Keratinocyte (primary cell): ENCODE measurements around the gene IGFBP7. TPM values are rescaled to one million over a fixed set of nuclear protein-coding genes. Genes with fewer than 3 reads are reported as not detected.

Experiments
- DNase-seq: peaks from one replicate; pipeline ENCODE4 v3.0.0-alpha.2; 2011; ENCODE audit warnings: low read depth, missing footprints, low spot score
- FAIRE-seq: peaks from 2 replicates; lab custom pipeline; 2011; peaks lifted over from hg19 to GRCh38; lab: Jason Lieb, UNC
- H2AFZ ChIP-seq: 2 replicates; pipeline ENCODE4 v1.6.0; 2012; ENCODE audit warnings: low read length, control low read depth, inconsistent platforms; ENCODE audit not compliant: control insufficient read depth
- H3K27ac ChIP-seq: 2 replicates; pipeline ENCODE4 v1.5.1; 2011; ENCODE audit warnings: low read length; ENCODE audit not compliant: control insufficient read depth, insufficient read depth
- H3K27me3 ChIP-seq: 3 replicates; pipeline ENCODE4 v1.6.0; 2011; ENCODE audit warnings: low read length; ENCODE audit not compliant: control insufficient read depth, insufficient read depth; ENCODE audit errors: extremely low read depth
- H3K36me3 ChIP-seq, 2 experiments: 2 replicates in 1 of 2; 3 replicates in 1 of 2; pipeline ENCODE4 v1.5.1; 2011; ENCODE audit warnings: low read length in 2 of 2, mild to moderate bottlenecking in 1 of 2; ENCODE audit not compliant: control insufficient read depth in 2 of 2, insufficient read depth in 2 of 2; ENCODE audit errors: extremely low read depth in 1 of 2
- H3K4me1 ChIP-seq: 3 replicates; pipeline ENCODE4 v1.5.1; 2011; ENCODE audit warnings: low read length; ENCODE audit not compliant: control insufficient read depth, insufficient read depth; ENCODE audit errors: extremely low read depth
- H3K4me2 ChIP-seq: 3 replicates; pipeline ENCODE4 v1.6.0; 2011; ENCODE audit warnings: low read depth, low read length; ENCODE audit not compliant: control insufficient read depth, insufficient read depth; ENCODE audit errors: extremely low read depth
- H3K4me3 ChIP-seq, 3 experiments: fragments of 200-600 bp in 1 of 3; sonication (generic) in 1 of 3; 2 replicates in 2 of 3; 3 replicates in 1 of 3; pipeline ENCODE4 v1.5.1; 2011 to 2016; ENCODE audit warnings: low read length in 3 of 3, mild to moderate bottlenecking in 3 of 3, control low read depth in 2 of 3, inconsistent platforms in 1 of 3, low read depth in 1 of 3, mixed read lengths in 1 of 3, mixed run types in 1 of 3, moderate library complexity in 1 of 3; ENCODE audit not compliant: control insufficient read depth in 2 of 3, insufficient read depth in 2 of 3; ENCODE audit errors: extremely low read depth in 1 of 3
- H3K79me2 ChIP-seq: 2 replicates; pipeline ENCODE4 v1.6.0; 2012; ENCODE audit warnings: low read length; ENCODE audit not compliant: control insufficient read depth, insufficient read depth
- H3K9ac ChIP-seq: 3 replicates; pipeline ENCODE4 v1.6.0; 2011; ENCODE audit warnings: low read length; ENCODE audit not compliant: control insufficient read depth, insufficient read depth; ENCODE audit errors: extremely low read depth
- H3K9me1 ChIP-seq: 3 replicates; pipeline ENCODE4 v1.6.0; 2011; ENCODE audit warnings: low read length; ENCODE audit not compliant: control insufficient read depth, insufficient read depth; ENCODE audit errors: extremely low read depth
- H3K9me3 ChIP-seq: 2 replicates; pipeline ENCODE4 v1.5.1; 2012; ENCODE audit warnings: low read depth, low read length; ENCODE audit not compliant: control insufficient read depth
- H4K20me1 ChIP-seq: 3 replicates; pipeline ENCODE4 v1.6.0; 2011; ENCODE audit warnings: low read length; ENCODE audit not compliant: control insufficient read depth, insufficient read depth; ENCODE audit errors: extremely low read depth
- EZH2 ChIP-seq: IDR thresholded peaks from one replicate; pipeline ENCODE4 v1.6.1; 2012; ENCODE audit warnings: inconsistent platforms, mild to moderate bottlenecking, low read length, moderate library complexity
- dilution Hi-C: fragments of 300-500 bp; cut with MboI; formaldehyde crosslinking; loops from one replicate; pipeline ENCODE4 v1.7.0; 2020; ENCODE audit warnings: low sequenced_read_pairs; ENCODE audit not compliant: extremely low pct_ligation_motif_present
- polyA plus RNA-seq, 5 experiments: library from polyadenylated mRNA; depleted of rRNA in 3 of 5; stranded (reverse) in 3 of 5; stranded (forward) in 1 of 5; unstranded in 1 of 5; fragments of >200 nt; gene quantifications; 1 replicate in 1 of 5; 2 replicates in 3 of 5; 3 replicates in 1 of 5; pipeline versions ENCODE4 v1.2.1 to v1.2.3, GENCODE V29; 2011 to 2012; ENCODE audit warnings: missing spikeins in 2 of 5, low read depth in 1 of 5, low replicate concordance in 1 of 5
- TF ChIP-seq, protein P1 (sequence below), 3 experiments: IDR thresholded peaks in 1 of 3; conservative IDR thresholded peaks in 1 of 3; optimal IDR thresholded peaks in 1 of 3; 2 replicates in 2 of 3; 3 replicates in 1 of 3; pipeline versions ENCODE3 to v1.5.1; 2011; ENCODE audit warnings: low read length in 3 of 3, mild to moderate bottlenecking in 3 of 3, moderate library complexity in 2 of 3, control low read depth in 1 of 3, inconsistent platforms in 1 of 3; ENCODE audit not compliant: insufficient read depth in 2 of 3; ENCODE audit errors: extremely low read depth in 1 of 3

The IGFBP7 gene
- polyA plus RNA-seq, 1 donor (not counting 4 experiments of a cell fraction or from before 2014, with no cell fraction given): 413 TPM

DNA sequence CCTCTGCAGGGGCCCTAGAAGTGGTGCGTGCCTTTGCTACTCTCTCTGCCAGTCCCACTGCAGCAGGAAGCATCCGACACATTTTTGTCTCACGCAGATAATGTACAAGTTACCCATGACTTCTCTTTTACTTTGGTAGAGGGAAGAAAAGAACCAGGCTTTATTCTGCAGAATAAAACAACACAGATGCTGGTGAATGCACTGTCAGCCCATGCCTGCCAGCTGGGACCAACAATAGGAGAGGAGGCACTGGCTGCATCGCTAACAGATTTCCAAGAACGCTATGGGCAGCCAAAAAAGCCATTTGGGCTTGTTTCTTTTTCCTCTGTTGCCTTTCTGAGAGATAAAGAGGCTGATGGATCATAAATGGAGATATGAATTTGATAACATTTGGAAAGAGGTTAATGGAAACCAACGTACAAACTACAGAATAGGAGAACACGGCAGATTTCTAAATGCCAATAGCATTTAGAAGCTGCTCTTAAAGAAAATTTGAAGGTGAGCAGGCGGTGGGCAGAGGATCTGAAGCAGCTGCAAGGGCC lies 47.5 kb upstream of the IGFBP7 start:
- dilution Hi-C loops: no loop called here
- no peaks in the 10 kb centered on the region for H3K9me1 ChIP-seq
- no peaks in the 10 kb centered on the region for H3K79me2 ChIP-seq
- no peak overlapping the region for H2AFZ ChIP-seq
- no peak overlapping the region for H3K4me3 ChIP-seq
- H3K4me2 ChIP-seq: no peak overlapping the region
- FAIRE-seq (no peak), DNase-seq (no peak)
- no peaks in the 10 kb centered on the region for H3K36me3 ChIP-seq
- no peak overlapping the region for H3K9ac ChIP-seq
- H3K27me3 ChIP-seq: no peaks in the 10 kb centered on the region
- H3K4me1 ChIP-seq: peaks cover 2% of the 10 kb centered on the region
- no peak overlapping the region for H3K27ac ChIP-seq
- H4K20me1 ChIP-seq: no peaks in the 10 kb centered on the region
- TF ChIP-seq EZH2: no peak
- TF ChIP-seq, protein P1, sequence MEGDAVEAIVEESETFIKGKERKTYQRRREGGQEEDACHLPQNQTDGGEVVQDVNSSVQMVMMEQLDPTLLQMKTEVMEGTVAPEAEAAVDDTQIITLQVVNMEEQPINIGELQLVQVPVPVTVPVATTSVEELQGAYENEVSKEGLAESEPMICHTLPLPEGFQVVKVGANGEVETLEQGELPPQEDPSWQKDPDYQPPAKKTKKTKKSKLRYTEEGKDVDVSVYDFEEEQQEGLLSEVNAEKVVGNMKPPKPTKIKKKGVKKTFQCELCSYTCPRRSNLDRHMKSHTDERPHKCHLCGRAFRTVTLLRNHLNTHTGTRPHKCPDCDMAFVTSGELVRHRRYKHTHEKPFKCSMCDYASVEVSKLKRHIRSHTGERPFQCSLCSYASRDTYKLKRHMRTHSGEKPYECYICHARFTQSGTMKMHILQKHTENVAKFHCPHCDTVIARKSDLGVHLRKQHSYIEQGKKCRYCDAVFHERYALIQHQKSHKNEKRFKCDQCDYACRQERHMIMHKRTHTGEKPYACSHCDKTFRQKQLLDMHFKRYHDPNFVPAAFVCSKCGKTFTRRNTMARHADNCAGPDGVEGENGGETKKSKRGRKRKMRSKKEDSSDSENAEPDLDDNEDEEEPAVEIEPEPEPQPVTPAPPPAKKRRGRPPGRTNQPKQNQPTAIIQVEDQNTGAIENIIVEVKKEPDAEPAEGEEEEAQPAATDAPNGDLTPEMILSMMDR (optimal IDR thresholded peaks at IDR 0.05 in 1 of 3, IDR thresholded peaks at IDR 0.05 in 1 of 3, conservative IDR thresholded peaks at IDR 0.05 in 1 of 3; ENCODE audit: extremely low read depth in 1 of 3, insufficient read depth in 2 of 3, low read length in 3 of 3): no peak
- H3K9me3 ChIP-seq: no peaks in the 10 kb centered on the region

DNA sequence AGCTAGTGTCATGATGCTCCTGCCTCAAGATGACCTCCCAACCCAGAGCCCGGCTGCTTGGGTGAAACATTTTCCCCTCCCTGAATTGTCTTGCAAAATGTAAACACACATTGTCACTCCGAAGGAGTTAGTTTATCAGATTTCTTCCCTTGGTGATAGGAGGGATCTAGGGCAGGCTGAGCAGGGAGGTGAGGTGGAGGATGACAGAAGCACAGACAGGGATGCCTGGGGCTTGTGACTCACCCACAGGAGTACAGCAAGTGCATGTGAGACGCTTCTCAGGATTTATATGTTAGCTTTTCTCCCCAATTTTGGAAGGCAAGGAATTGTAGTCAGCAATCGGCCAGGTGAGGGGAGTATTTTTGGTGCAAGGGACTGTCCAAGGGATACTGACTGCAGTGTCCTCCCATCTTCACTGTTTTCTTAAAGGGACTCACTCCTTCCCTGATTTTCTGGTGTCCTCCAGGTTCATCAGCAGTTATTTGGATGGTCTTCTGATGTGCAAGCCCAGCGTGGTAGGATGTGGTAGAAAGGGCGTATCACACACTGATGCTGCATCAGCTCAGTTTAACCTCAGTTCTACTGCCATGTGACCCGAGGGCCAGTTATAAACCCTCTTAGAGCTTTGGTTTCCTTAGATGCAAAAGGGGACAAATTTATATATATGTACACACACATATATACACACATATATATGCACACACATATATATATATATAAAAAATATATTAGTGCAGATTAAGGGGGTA lies 46.2 kb upstream of the IGFBP7 start:
- DNase-seq (no peak), FAIRE-seq (peak; percentile 55)
- Histone ChIP-seq H3K36me3 (no peaks in the 10 kb centered on the region), H3K9me1 (no peaks in the 10 kb centered on the region), H3K79me2 (no peaks in the 10 kb centered on the region), H4K20me1 (no peaks in the 10 kb centered on the region), H3K4me2 (no peak overlapping the region), H3K4me1 (peaks cover 5% of the 10 kb centered on the region), H3K27me3 (no peaks in the 10 kb centered on the region), H3K27ac (no peak overlapping the region), H3K4me3 (no peak overlapping the region), H3K9me3 (no peaks in the 10 kb centered on the region), H2AFZ (no peak overlapping the region), H3K9ac (no peak overlapping the region)
- dilution Hi-C loops: no loop called here
- TF ChIP-seq, protein P1 (optimal IDR thresholded peaks at IDR 0.05 in 1 of 3, IDR thresholded peaks at IDR 0.05 in 1 of 3, conservative IDR thresholded peaks at IDR 0.05 in 1 of 3; ENCODE audit: extremely low read depth in 1 of 3, insufficient read depth in 2 of 3, low read length in 3 of 3): no peak
- no peak for TF ChIP-seq EZH2
